ENCODE measurements around the gene DIP2A.
A peak's percentile ranks its signal among the peaks of the same experiment; 100 is the strongest.

The DIP2A gene

DNA sequence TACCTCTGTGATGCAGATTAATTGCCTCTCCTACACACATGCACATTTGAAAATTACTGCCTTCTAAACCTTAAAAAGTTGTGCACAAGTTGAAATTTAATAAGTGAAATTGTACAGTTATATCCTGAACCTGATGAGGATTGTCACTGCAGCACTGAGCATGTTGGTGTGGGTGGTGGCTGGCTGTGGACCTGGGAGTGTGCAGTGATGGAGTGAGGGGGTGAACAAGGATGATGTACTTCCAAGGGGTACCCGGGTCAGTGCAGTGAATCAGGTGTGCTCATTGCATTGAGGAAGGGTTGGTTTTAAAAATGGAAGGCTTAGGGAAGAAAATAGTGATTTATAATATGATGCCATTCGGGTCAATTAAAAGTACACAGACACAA is 24.1 kb downstream of the DIP2A start:
- DNase-seq, result no peak

DNA sequence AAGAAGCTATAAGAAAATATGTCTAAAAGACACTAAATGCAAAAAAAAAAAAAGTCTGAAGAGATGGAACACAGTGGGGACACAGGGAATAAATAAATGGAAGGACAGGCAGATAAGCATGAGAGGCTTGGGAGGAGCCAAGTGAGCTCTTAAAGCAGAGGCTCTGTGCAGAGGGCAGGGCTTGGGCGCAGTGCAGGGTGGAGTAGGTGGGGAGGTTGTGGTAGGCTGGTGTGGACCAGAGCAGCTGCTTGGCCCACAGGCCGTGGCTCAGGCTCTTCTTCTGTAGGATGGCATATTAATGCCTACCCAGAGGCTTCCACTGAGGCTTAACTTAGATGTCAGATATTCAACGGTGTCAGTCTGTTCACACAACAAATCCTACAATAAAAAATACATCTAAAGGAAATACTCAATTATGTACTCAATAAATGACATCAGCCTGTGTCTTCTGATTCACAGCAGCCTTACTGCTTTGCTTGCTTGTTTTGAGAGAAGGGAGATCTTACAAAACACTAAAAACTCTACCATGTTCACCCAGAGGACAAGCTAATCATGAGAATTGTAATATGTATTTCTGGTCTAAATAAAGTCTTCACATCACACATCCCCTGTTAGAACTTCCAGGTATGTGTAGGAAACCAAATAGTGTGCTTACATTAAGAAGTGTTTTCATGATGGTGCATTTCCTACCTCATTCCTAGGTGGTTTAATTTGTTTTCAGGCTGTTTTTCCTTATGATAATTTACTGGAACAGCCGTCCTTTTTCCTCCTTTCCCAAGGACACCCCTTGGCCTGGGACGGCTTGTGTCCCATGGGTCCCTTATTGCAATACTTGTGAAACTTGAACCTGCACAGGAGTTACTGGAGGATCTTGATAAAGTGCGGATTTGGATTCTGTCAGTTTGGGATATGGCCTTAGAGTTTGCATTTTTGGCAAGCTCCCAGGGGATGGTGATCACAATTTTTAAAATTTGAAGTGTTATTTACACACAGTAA is 24.9 kb downstream of the DIP2A start:
- DNase-seq, result no peak

DNA sequence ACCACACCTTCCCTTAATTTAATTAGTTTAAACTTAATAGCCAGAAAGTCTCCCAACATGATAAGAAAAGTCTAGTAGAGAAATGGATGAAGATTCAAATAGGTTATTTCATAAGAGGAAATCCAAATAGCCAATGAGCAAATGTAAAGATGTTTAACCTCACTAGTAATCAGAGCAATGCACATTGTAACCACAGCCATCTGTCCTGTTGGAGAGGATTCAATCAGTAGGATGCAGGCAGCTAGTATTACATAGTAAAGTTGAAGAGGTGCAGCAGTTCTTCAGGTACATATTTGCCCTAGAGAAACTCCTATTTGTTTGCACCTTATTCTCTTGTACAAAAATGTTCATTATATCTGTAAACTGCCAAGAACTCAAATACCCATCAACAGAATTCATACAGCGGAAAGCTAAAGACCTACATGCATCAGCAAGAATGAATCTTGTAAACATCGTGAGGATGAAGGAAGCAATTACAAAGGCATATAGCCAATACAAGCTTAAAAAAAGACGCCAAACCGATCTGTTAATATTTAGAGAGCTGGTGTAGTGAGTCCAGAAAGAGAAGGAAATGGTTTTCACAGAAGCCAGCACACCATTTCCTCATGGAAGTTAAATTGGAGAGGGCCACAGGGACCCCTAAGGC is 27.9 kb downstream of the DIP2A start:
- no peak for DNase-seq

DNA sequence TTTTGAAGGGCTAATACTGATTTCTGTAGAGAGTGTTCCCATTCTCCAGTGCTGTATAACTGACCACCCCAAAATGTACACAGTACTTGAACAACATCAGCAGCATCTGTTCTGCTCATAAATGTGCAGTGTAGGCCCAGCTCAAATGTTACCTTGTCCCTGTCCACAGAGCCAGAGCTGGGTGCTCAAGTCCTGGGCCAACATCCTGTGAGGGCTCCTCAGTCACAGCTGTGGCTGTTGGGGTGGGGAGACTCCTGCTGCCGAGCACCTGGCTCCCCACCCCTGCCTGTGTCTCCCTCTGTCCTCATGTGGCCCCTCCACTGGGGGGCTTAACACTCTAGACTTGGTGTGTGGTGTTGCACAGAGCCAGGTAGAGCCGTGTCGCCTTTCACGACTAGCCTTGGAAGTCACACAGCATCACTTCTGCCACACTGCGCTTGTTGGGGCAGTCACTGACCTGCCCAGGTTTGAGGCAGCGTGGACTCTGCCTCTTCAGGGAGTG is 30.5 kb downstream of the DIP2A start:
- no peak for DNase-seq

DNA sequence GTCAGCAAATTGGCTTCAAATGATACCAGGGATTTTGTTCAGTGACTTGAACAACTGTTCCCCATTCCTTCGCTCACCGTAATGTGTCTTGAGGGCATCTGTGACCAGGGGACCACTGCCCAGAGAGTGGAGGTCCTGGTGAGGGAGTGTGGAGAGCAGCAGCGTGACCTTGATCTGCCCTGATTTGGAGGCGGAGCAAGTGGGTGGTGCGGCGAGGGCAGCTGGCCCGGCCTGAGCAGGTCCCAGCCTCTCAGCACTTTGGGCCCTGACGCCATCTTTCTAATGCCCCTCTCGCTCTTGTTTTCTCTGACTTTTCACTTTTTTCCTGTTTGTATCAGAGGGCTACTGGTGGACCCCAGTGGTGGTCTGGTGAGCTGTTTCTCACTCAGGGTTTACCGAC is 31.1 kb downstream of the DIP2A start:
- no peak for DNase-seq

DNA sequence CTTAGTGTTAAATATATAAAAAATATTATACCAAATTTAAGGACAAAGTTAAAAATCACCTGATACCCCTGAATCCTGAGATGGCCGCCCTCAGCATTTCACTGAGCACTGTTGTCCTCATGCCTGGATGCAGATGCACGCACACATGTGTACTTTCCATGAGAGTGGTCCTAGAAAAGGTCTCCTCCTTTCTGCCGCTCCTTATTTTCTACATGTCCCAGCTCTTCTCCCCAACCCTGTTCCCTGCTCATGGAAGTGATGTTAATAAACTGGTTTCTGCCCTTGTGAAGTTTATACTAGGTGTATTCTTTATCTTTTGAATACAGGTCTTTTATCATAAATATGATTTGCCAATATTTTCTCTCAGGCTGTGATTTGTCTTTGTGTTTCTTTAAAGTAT is 32.9 kb downstream of the DIP2A start:
- no peak for DNase-seq

DNA sequence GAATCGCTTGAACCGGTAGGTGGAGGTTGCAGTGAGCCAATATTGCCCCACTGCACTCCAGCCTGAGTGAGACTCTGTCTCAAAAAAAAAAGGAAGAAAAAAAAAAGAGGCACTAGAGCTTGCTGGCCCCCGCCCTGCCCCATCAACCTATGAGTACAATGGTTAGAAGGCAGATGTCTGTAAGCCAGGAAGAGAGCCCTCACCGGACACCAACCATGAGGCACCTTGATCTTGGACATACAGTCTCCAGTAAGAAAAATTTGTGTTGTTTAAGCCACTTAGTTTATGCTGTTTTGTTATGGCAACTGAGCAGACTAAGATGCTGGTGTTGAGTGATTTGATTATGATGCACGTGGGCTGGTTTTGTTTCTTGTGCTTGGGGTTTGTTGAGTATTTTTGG is 34.2 kb downstream of the DIP2A start:
- no peak for DNase-seq

DNA sequence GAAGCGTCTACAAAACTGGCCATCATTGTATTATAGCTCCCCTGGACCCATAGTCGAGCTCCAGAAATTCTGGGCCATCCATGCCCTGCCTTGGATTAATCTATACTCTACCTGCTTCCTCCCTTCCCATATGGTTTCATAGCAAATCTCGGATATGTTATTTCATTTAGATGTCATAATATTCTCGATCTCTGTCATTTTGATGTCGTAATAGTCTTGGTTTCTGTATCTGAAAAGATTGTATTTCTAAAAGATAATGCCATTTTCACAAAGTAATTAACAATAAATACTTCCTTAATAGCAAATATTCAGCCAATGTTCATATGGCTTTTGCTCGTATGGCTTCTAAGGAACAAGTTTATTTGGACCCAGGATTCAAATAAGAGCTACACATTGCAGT is 35.1 kb downstream of the DIP2A start:
- no peak for DNase-seq

DNA sequence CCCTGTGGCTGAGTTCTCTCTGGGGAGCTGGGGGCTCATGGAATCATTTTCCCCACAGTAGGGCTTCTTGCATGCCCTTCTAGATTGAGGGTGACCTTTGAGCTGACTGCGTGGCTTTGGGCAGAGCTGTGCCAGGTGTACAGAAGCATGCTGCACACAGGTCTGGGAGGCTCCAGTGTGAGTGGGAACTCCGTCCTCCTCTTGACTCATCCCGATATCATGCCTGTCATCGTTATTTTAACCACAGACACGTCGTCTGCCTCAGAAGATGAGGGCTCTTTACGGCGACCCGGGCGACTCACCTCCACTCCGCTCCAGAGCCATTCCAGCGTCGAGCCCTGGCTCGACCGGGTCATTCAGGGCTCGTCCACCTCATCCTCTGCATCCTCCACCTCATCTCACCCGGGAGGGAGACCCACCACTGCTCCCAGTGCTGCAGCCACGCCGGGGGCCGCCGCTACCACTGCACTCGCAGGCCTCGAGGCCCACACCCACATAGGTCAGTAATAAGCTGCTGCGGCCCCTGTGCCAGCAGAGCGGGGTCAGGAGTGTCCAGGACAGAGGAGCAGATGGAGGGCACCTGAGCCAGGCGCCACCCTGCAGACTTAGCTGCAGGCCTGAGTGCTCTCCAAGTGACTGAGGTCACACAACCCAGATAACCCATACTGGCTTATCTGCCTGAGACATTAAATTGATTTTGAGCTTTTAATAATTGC is 39.8 kb downstream of the DIP2A start:
- DNase-seq, result no peak

DNA sequence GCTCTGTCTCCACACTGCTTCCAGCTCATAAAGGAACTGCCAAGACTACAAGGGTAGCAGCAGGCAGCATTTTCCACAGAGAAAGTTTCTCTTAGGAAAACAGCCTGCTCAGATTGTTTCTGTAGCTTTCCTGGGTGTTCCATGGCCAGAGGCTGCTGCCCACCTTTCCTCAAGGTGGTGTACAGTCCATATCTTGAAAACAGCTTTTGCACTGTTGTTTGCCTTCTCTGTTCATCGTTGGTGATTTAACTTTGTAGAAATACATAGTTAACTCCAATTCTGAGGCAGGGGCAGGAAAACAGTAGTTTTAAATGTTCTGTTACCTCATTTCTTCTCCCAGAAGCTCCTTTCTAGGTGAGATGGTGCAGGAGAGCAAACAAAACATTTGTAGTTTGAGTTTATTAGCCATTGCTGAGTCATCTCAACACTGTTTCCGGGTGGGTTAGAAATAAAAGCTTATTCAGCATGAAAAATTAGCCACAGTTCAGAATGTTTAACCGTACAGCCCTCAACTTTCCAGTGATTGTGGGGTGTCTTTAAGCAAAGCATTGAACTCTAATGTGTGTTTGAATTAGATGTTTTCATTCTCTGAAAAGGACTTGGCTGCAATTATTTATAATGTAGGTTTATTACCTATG is 41.7 kb downstream of the DIP2A start:
- no peak for DNase-seq

DNA sequence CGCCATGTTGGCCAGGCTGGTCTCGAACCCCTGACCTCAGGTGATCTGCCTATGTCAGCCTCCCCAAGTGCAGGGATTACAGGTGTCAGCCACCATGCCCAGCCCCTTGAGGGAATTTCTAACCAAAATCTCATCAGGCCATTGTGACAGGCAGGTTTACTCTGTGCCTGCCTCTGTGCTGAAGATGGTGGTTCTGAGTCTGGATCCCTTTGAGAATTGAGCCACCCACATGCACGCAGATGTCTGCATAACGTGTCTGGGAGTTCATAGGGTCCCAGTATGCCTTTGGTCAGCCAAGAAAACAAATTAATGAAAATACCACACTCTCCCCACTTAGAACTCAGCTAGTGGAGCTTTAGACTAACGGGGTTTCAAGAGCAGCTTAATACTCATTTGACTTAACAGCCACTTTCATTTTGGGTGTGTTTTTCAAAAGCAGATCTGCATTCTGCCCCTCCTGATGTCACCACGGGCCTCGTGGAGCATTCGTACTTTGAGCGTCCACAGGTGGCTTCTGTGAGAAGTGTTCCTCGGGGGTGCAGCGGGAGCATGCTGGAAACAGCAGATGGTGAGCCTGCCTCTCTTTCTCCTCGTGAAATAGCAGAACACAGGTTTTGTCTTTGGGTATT is 45.3 kb downstream of the DIP2A start:
- no peak for DNase-seq

DNA sequence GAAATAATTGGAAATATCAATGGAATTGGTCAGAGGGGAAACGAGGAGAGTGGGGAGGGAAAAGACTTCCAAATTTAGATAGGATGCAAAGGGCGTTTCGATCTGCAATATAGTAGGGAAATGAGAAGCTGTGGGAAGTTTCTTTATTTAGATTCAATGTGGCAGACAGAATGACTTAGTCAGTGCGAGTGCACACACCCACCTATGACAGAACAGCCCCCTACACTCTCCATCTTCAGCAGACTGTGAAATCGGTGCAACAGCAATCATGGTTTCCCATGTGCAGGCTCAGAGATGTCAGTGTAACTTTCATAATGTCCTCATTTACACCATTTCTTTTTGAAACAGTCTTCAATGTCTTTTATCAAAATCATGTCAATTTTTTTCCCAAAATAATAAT is 46.0 kb downstream of the DIP2A start:
- DNase-seq, result no peak

DNA sequence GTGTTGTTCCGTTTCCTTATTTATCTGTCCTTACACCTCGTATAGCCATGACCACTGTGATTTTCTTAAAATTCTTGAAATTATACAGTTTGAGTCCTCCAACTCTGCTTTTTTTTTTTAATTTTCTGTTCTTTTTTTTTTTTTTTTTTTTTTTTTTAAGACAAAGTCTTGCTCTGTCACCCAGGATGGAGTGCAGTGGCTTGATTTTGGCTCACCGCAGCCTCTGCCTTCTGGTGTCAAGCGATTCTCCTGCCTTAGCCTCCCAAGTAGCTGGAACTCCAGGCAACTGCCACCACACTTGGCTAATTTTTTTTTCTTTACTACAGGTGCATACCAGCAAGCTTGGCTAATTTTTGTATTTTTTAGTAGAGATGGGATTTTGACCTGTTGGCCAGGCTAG is 48.9 kb downstream of the DIP2A start:
- no peak for DNase-seq

DNA sequence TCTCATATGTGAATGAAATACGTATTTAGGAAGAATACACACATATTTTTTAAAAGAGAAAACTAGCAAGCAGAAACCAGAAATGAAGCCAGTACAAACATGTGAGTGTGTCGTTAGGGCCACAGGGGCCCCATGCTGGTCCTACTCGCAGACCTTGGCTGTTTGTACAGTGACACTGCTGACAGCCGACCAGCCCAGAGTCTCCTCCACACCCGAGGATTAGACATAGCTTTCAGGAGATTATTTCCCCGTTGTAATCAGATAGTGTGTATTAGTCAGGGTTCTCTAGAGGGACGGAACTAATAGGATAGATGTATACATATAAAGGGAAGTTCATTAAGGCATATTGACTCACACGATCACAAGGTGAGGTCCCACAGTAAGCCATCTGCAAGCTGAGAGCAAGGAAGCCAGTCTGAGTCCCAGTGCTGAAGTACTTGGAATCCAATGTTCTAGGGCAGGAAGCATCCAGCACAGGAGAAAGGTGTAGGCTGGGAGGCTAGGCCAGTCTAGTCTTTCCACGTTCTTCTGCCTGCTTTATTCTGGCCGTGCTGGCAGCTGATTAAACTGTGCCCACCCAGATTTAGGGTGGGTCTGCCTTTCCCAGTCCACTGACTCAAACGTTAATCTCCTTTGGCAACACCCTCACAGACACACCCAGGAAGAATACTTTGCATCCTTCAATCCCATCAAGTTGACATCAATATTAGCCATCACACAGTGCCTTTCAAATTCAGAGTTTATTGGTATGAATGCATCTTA is 51.2 kb downstream of the DIP2A start:
- no peak for DNase-seq

DNA sequence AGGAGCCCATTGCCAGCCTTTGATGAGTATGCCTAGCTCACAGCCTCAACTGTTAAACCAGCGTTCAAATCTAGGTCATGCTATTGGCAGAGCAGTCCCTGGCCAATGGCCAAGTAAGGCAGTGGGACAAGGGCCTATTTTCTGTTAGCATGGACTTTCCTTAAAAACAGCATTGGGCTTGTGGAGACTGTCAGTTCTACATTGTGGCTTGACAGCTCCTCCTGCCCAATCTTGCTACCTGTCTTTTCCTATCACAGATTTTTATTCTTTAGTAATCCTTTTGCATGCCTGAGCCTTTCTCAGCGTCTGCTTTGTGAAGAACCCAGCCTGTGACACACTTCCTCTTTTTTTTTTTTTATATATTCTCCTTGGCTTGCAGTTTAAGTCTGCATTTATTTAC is 56.4 kb downstream of the DIP2A start:
- DNase-seq, result no peak

DNA sequence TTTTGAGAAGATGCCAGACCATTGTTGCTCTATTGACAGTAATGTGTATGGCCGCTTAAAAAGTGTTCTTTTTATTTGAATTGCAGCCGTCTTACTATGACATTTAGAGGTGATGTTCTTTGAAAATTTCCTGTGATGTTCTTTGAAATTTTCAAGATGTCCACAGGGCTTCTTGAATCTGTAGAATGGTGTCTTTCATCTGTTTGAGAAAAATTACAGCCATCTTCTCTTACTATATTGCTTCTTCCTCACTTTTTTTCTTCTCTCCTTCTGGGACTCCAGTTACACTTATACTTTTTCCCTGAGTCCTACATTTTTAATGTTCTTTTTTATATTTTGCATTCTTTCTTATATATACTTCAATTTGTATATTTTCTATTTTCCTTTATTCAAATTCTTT is 57.4 kb downstream of the DIP2A start:
- DNase-seq, result no peak

DNA sequence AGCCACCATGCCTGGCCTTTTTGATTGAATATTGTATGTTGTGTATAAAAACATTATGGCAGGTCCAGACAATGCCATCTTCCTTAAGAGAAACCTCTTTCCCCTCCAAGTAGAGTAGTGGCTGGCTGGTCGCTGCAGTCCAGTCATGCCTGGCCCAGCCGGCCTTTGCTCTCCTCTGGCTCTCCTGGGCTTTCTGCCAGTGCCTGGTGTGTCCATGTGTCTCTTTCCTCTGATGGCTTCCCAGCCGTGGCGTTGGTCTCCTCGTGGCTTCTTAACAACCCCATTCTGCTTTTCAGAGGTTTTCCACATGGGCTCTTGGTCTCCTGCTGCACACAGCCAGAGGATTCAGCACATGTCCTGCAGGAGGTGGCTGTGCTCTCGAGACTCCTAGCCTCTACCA is 58.7 kb downstream of the DIP2A start:
- DNase-seq, result no peak

DNA sequence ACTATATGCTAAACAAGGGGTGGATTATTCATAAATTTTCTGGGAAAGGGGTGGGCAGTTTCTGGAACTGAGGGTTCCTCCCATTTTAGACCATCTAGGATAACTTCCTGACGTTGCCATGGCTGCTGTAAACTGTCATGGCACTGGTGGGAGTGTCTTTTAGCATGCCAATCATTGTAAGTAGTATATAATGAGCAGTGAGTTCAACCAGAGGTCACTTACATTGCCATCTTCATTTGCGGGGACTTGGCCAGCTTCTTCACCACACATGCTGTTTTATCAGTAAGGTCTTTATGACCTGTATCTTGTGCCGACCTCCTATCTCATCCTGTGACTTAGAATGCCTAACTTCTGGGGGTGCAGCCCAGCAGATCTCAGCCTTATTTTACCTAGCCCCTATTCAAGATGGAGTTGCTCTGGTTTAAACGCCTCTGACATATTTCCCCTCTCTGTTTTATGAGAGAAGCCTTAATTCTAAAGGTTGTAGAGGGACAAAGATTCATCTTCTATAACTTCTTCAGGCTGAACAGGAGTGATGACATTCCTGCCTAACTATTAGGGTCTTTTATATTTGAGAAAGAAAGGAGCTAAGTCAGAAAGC is 60.4 kb downstream of the DIP2A start:
- no peak for DNase-seq

DNA sequence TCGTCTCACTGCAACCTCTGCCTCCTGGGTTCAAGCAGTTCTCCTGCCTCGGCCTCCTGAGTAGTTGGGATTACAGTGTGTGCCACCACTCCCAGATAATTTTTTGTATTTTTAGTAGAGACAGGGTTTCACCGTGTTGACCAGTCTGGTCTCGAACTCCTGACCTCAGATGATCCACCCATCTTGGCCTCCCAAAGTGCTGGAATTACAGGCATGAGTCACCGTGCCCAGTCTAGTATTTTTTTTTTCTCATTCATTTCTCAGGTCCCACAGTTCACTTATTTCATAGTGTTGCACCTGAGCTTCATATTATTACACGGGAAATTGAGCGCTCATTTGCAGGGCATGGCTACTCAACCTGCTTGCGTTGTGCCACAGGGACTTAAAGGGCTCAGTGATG is 68.7 kb downstream of the DIP2A start:
- peak; percentile 7 for DNase-seq

DNA sequence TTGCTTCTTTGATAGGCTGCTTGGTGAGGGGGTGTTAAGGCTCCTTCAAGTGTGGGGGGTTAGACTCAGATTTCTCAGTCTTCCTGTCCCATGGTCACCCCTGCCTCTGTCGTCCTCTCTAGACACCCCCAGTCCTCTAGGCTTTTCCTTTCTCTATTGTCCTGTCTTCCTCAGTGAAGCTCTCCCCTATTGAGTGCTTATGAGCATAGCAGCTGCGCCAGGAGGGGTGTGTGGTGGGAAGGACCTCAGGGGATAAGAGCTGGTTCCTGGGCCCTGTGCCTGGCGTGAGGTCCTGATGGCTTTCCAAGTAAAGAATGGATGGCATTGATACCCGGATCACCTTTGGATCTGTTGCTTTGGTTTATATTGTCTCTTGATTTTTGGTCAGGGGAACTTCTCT is 69.1 kb downstream of the DIP2A start:
- DNase-seq, result no peak

DNA sequence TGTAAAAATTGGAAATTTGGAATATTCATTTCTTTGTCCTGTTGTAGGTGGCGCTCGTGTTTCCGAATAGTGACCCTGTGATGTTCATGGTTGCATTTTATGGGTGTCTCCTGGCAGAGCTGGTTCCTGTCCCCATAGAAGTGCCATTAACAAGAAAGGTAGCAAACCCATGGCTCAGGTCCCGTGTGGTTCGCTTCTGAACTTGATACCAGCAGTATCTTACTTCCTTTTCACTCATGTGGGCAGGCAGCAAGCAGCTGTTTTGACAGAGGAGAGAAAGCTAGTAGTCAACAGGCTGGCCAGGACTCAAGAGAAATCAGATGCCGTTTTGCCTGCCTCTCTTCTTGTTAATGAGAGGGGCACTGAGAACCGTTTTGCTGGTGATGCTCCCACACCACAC is 73.4 kb downstream of the DIP2A start:
- DNase-seq, result no peak
